DMS53 treated with DMSO at 0.1 percent for 48 hours (cell line): ENCODE results near the gene NINJ2.

Experiments used
- DNase-seq: peaks from one replicate; lab custom pipeline; 2025; ENCODE audit not compliant: unreplicated experiment; lab: John Stamatoyannopoulos, UW

Gene NINJ2

GRCh38 chr12:571795-572531 lies 91.3 kb downstream of the NINJ2 start:
- no peak for DNase-seq

- no peak for DNase-seq
These were observed 92.1 kb downstream of the NINJ2 start for GRCh38 chr12:570921-571794.

- DNase-seq = peak; percentile 52
These were observed 92.8 kb downstream of the NINJ2 start for GRCh38 chr12:570435-570920.

GRCh38 chr12:569803-570434 lies 93.3 kb downstream of the NINJ2 start:
- DNase-seq = peak; percentile 81

GRCh38 chr12:569091-569676 lies 94.1 kb downstream of the NINJ2 start:
- DNase-seq = no peak

- DNase-seq = no peak
These were observed 94.8 kb downstream of the NINJ2 start for GRCh38 chr12:568486-568885.

GRCh38 chr12:565589-566105 lies 97.6 kb downstream of the NINJ2 start:
- no peak for DNase-seq

- no peak for DNase-seq
These were observed 98.1 kb downstream of the NINJ2 start for GRCh38 chr12:565161-565560.

- DNase-seq = no peak
These were observed 99.4 kb downstream of the NINJ2 start for GRCh38 chr12:563787-564298.

GRCh38 chr12:563250-563781 lies 99.9 kb downstream of the NINJ2 start:
- no peak for DNase-seq

GRCh38 chr12:562634-563033 lies 100.6 kb downstream of the NINJ2 start:
- DNase-seq = no peak

GRCh38 chr12:561908-562593 lies 101.2 kb downstream of the NINJ2 start:
- DNase-seq = no peak

GRCh38 chr12:561391-561705 lies 101.9 kb downstream of the NINJ2 start:
- DNase-seq = no peak

- DNase-seq = no peak
These were observed 102.4 kb downstream of the NINJ2 start for GRCh38 chr12:560691-561390.

- no peak for DNase-seq
These were observed 103.3 kb downstream of the NINJ2 start for GRCh38 chr12:559906-560455.

GRCh38 chr12:559208-559905 lies 103.9 kb downstream of the NINJ2 start:
- no peak for DNase-seq

- DNase-seq = no peak
These were observed 104.7 kb downstream of the NINJ2 start for GRCh38 chr12:558580-558979.

- DNase-seq = no peak
These were observed 106.7 kb downstream of the NINJ2 start for GRCh38 chr12:556498-556897.

- no peak for DNase-seq
These were observed 109.3 kb downstream of the NINJ2 start for GRCh38 chr12:554001-554285.
